T follicular helper cell (primary cell): Measurements from ENCODE around the gene ZMYM3.

ENCODE experiments used
- DNase-seq: peaks from one replicate; pipeline ENCODE4 v3.0.0-alpha.2; 2020; ENCODE audit warnings: low read depth

Gene ZMYM3

DNA sequence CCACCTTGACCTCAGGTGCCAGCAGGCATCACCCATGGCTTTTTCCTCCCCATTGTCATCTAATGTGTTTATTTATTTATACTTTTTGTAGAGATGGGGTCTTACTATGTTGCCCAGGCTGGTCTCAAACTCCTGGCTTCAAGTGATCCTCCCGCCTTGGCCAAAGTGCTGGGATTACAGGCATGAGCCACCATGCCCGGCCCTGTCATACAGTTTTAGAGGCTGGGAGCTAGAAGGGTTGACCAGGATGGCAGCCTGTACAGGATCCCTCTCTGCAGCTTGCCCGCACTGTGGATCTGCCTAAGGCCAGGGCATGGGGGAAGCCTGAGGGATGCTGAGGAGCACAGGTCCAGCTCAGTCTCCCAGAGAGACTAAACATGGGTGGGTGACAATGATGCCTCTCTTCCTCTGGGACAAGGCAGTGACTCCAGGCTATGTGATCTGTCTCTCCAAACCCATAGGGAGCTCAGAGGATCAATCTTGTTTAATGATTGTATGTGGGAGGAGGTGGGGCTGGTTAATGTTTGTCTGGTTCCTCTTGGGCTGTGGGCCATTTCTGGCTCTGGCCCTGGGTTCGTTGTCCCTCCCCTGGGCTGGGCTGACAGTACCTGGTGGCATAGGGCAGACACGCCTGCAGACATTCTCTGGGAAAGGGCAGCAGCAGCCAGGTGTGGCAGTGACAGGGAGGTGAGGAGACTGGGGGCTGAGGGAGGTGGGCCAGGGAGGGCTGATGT lies 39.2 kb downstream of the ZMYM3 start:
- no peak for DNase-seq

DNA sequence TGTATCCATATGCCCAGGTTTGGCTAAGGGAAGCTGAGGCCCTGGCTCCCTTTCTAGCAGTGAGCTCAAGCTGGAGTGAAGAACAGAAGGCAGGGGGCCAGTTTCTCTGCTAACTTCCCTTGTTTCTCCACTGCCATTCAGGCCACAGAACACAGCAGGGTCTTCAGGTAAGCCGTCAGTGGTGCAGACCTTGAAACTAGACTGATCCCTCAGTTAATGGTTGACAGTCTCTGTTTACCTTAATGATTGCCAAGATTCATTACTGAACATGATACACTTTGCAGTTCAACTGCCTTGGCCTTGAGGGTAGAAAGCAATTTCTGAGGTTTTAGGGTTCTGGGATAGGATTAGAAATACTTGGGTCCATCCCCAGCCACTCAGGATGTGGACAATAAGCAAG lies 39.8 kb downstream of the ZMYM3 start:
- no peak for DNase-seq

DNA sequence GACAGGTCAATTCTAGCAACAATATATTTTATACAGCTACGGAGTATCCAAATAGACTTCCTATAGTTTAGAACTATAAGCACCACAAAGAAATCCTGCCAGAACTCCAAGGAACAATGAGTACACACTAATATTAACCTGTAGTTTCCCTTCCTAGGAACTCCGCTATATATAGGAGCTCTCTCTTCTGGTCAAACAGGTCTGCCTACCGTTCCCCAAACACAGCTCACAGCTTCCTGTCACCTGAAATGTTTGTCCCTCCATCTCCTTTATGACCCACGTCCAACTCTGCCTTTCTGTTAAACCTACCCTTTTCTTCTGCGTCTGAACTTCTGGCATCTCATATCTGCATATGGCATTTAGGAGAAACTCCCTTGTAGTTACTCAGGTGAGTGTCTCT lies 41.4 kb downstream of the ZMYM3 start:
- no peak for DNase-seq

DNA sequence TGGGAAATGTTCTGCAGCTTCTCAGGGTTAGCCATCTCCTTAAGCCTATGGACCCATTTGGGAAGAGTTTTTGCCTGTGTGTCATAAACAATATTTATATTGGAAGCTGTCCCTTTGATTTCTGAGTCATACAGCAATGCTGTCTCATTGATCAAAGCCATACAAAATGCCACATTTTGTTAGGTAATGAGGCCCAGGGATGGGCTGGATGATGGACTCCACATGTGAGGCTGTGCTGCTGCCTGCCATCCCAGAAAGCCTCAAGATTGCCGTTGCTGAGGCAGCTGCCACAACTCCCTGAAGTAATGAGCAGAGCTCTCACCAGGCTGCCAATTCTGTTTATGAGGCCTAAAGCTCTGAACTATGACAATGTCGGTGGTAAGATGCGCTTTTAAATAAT lies 43.1 kb downstream of the ZMYM3 start:
- DNase-seq, result no peak

DNA sequence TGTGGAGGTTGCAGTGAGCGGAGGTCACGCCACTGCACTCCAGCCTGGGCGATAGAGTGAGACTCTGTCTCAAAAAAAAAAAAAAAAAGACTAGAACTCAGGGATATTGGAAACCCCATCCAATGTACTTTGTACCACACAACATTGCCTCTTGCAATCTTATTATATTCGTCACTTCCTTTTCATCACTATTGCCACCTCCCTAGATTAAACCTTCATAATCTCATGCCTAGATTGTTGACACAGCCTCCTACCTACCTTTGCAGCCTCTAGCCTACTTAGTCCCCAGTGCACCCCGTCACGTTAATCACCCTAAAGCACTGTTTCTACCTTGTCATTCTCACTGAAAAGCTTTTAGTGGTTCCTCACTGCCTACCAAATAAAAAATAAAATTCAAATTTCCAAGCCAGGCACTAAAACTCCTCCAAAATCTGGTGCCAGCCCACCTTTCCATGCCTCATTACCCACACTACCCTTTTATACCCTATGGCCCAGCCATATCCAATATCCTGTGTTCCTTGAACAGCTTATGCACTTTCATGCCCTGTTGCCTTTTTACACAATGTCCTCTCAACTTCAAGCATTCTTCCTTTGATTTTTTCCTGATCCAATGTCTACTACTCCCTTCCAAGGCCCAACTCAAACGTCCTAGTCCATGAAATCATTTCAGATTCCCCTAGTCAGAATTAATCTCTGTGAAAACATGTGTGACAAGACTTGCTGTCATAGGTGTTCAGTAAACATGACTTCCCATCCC lies 54.5 kb downstream of the ZMYM3 start:
- no peak for DNase-seq

DNA sequence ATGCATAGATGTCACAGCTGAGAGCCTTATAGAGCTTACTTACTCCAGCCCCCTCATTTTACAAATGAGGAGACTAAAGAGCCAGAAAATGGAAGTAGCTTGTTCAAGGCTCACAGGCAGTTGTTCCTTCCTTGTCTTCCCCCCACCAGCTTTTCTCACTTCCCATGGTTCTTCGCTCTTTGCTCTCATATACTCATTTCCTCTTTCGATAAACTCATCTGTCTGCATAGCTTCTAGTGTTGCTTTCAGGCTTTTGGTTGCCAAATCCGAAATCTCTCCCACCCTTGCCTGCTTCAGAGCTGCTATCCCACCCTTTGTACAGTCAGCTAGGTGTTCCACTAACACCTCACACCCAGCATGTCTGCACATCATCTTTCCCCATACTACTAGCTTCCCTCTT lies 55.9 kb downstream of the ZMYM3 start:
- DNase-seq, result no peak

DNA sequence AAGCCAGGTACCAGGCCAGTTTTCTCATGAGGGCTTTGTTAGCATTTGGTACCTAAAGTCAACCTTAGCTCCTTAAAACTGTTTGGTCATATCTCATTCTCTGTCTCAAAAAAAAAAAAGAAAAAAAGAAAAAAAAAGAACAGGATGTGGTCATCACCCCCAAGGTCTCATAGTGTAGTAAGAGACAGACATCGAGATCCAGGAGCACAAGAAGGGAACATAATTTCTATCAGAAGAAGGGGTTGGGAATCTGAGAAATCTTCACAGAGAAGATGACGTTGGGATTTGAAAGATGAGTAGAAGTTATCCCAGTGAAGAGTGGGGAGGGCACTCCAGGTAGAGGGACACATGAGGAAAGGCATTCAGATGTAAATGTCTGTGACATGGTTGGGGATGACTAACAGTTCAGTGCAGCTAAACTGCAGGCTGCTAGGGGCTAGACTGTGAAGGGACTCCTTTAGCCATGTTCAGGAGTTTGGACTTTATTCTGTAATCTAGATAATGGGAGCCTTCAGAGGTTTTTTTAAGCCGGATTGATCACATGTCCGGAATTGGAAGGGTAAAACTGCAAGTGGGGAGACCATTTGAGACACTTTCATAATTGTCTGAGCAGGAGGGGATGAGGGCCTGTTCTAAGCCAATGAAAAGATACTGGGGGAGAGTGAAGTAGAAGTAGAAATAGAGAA lies 57.8 kb downstream of the ZMYM3 start:
- no peak for DNase-seq

DNA sequence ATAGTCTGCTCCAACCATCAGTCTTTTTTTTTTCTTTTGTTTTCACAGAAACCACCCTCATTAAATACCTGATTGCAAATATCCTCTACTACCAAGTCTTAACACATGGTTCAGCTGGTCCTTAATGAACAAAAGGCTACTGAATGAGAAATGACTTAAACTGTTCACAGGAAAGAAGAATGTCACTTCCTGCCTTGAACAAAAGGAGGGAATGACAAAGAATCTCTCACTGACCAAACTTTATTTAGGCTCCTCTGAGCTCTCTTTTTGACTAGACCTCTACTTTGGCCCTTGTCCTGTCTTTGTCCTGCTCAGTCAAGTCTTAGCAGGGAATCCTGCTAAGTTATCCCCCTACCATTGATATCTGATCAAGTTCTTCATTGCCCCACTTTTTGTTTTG lies 62.7 kb downstream of the ZMYM3 start:
- DNase-seq, result no peak
